TTC549 (cell line): ENCODE data around the gene ZNF486.
"Not testable (repeated sequence)": the region's sequence is repeated elsewhere in the genome, so short reads cannot be mapped to it uniquely, and the experiment has no call there.

ENCODE experiments used
- FAIRE-seq: peaks from 2 replicates; lab custom pipeline; 2012; peaks lifted over from hg19 to GRCh38; lab: Jason Lieb, UNC

The ZNF486 gene

GRCh38 chr19:20167020-20167644, at the start of gene ZNF486:
Gene ZNF486 (plus strand): TSS chr19:20167214. CDS start chr19:20167331, 117 bp downstream.
- no peak for FAIRE-seq

- not testable (repeated sequence) for FAIRE-seq
Observed at GRCh38 chr19:20118064-20118839, 48.8 kb upstream of the ZNF486 start.

DNA sequence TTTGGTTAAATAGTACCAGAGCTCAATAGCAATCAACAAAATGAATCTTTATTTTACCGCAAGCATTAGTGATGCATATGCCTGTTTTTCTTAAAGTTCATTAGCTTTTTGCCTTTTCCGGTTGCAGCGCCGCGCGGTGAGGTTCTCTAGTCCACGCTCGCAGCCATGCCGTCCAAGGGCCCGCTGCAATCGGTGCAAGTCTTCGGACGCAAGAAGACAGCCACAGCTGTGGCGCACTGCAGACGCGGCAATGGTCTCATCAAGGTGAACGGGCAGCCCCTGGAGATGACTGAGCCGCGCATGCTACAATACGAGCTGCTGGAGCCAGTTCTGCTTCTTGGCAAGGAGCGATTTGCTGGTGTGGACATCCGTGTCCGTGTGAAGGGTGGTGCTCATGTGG, 42.1 kb upstream of the ZNF486 start:
- FAIRE-seq: no peak

DNA sequence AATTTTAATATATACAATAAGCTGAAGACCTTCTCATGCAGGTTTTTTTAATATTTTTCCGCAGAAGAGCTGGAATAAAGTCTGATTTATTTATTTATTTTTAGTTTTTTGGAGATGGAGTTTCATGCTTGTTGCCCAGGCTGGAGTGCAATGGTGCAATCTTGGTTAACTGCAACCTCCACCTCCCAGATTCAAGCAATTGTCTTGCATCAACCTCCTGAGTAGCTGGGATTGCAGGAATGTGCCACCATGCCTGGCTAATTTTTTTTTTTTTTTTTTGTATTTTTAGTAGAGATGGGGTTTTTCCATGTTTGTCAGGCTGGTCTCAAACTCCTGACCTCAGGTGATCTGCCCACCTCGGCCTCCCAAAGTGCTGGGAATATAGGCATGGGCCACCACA, 34.1 kb upstream of the ZNF486 start:
- not testable (repeated sequence) for FAIRE-seq

- FAIRE-seq: not testable (repeated sequence)
Observed at GRCh38 chr19:20137714-20138113, 29.3 kb upstream of the ZNF486 start.

DNA sequence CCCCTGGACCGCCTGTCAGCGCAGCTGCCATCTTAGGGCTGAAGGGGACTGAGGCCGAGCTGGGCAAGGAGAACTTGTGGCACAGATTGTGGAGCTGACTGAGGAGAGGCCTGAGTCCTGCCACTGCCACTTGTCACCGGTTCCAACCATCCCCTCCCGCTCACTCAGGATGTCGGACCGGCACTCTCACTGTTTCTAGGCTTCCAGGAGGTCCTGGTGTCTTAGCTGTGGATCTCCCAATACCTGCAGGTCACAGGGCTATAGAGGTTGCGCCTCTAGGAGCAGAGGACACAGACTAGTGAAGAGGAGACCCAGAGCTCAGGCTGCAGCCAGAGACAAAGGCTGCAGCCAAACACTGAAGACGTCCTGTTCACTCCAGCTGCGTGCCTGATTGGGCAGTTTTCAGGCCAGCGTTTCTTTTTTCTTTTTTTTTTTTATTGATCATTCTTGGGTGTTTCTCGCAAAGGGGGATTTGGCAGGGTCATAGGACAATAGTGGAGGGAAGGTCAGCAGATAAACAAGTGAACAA, 15.3 kb upstream of the ZNF486 start:
- no peak for FAIRE-seq

DNA sequence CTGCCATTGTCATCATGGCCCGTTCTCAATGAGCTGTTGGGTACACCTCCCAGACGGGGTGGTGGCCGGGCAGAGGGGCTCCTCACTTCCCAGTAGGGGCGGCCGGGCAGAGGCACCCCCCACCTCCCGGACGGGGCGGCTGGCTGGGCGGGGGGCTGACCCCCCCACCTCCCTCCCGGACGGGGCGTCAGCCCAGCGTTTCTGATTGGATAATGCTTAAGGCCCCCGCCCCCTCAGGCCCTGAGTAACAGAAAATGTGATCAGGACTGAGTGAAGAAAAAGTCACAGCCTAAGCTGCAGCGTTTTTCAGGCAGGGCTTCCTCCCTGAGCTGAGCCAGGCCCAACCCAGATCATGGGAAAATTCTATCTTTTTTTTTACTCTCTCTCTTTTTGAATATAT, 14.5 kb upstream of the ZNF486 start:
- FAIRE-seq: not testable (repeated sequence)

GRCh38 chr19:20153281-20153680, 13.7 kb upstream of the ZNF486 start:
- no peak for FAIRE-seq

GRCh38 chr19:20154636-20155035, 12.4 kb upstream of the ZNF486 start:
- FAIRE-seq: no peak

GRCh38 chr19:20162821-20163220, 4.2 kb upstream of the ZNF486 start:
- no peak for FAIRE-seq

GRCh38 chr19:20164456-20164855, 2.6 kb upstream of the ZNF486 start:
- FAIRE-seq: no peak

DNA sequence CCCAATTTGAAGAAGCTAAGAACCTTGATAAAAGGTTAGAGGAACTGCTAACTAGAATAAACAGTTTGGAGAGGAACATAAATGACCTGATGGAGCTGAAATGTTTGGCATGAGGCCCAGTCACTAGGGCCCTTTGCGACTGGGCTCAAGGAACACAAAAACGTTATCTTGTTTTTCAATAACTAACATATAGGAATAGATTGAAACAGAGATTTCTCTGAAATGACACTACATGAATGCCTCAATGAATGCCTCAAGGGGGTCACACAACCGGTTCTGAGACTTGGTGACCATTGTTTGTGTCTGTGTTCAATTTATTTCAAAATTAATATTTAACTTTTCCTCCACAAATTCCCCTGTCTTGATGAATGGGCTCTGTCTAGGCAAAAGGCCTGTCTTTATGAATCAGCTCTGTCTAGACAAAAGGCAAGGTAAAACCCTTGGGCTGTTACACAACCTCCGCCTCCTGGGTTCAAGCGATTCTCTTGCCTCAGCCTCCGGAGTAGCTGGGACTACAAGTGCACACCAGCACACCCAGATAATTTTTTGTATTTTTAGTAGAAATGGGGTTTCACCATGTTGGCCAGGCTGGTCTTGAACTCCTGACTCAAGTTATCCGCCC, 932 bp upstream of the ZNF486 start:
- FAIRE-seq: no peak

DNA sequence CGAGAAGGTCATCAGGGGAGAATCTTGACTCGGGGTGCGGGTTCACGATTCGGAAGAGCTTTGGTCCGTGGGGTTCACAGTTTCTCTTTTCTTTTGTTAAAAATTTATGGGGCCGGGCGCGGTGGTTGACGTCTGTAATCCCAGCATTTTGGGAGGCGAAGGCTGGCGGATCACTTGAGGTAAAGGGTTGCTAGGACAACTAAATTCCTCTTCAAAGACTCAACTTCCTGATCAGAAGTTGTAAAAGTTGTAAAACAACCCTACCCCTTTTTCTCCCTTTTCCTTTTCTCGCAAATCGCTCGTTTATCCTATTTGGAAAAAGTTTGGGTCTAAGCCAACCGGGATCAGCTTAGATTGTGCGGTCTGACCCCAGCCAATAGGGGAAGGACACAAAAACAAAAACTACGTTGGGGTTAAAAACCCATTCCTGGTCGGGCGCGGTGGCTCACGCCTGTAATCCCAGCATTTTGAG, 673 bp downstream of the ZNF486 start:
- no peak for FAIRE-seq

GRCh38 chr19:20171285-20171684, 4.3 kb downstream of the ZNF486 start:
- no peak for FAIRE-seq

DNA sequence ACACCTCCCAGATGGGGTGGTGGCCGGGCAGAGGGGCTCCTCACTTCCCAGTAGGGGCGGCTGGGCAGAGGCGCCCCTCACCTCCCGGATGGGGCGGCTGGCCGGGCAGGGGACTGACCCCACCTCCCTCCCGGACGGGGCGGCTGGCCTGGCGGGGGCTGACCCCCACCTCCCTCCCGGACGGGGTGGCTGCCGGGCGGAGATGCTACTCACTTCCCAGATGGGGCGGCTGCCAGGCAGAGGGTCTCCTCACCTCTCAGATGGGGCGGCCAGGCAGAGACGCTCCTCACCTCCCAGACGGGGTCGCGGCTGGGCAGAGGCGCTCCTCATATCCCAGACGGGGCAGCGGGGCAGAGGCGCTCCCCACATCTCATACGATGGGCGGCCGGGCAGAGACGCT, 8.8 kb downstream of the ZNF486 start:
- FAIRE-seq: not testable (repeated sequence)

GRCh38 chr19:20179956-20180355, 12.9 kb downstream of the ZNF486 start:
- FAIRE-seq: not testable (repeated sequence)

- FAIRE-seq: no peak
Observed at GRCh38 chr19:20182222-20182785, 15.3 kb downstream of the ZNF486 start.

DNA sequence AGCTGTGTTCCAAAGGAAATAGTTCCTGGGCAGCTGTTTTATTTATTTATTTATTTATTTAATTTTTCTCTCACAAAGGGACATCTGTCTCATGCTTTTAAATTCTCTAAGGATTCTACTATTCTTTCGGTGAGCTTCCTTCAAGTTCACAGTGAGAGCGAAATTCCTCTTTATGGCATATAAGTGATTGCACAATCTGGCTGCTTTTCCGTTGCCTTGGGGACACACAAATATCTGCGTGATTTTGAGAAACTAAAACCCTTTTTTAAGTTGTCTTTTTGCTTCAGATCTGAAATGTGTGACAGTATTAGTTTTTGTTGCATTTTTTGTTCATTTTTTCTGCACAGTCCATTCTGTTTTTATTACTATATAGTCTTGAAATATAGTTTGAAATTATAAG, 19.2 kb downstream of the ZNF486 start:
- FAIRE-seq: no peak

GRCh38 chr19:20197747-20198146, 30.7 kb downstream of the ZNF486 start:
- no peak for FAIRE-seq

- FAIRE-seq: no peak
Observed at GRCh38 chr19:20209051-20209450, 42.0 kb downstream of the ZNF486 start.

DNA sequence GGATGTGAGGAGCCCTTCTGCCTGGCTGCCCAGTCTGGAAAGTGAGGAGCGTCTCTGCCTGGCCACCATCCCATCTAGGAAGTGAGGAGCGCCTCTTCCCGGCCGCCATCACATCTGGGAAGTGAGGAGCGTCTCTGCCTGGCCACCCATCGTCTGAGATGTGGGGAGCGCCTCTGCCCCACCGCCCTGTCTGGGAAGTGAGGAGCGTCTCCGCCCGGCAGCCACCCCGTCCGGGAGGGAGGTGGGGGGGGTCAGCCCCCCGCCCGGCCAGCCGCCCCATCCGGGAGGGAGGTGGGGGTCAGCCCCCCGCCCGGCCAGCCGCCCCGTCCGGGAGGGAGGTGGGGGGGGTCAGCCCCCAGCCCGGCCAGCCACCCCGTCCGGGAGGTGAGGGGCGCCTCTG, 47.4 kb downstream of the ZNF486 start:
- FAIRE-seq: not testable (repeated sequence)

DNA sequence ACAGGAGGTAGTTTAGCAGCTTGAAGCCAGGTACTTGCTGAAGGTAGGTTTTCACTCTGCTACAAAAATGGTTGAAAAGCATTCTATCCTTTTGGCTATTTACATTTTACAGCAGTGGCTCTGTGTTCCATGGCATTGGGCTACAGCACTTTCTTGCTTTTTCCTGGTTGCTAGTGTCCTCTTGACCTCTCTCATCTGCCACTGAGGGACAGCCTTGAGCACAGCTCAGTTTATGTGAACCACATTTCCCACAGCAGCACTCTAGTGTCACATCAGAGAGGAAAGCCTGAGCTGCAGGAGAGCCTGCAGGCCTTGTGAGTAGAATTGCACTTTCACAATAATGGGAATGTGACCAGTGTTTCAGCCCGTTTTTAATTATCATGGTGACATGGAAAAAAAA, 54.6 kb downstream of the ZNF486 start:
- FAIRE-seq: not testable (repeated sequence)

GRCh38 chr19:20233105-20233504, 66.1 kb downstream of the ZNF486 start:
- no peak for FAIRE-seq
